Neural cell (in vitro differentiated cells): ENCODE measurements around the gene ORM2.

ENCODE experiments used
- TAF1 ChIP-seq: IDR thresholded peaks from 2 replicates; pipeline ENCODE4 v1.6.1; 2012; ENCODE audit warnings: low read depth
- TF ChIP-seq, protein P1 (sequence below): fragments of 450-650 bp; IDR thresholded peaks from 2 replicates; pipeline ENCODE4 v1.5.1; 2014; ENCODE audit warnings: antibody characterized with exemption, mild to moderate bottlenecking, moderate library complexity; ENCODE audit not compliant: poor library complexity, severe bottlenecking

DNA sequence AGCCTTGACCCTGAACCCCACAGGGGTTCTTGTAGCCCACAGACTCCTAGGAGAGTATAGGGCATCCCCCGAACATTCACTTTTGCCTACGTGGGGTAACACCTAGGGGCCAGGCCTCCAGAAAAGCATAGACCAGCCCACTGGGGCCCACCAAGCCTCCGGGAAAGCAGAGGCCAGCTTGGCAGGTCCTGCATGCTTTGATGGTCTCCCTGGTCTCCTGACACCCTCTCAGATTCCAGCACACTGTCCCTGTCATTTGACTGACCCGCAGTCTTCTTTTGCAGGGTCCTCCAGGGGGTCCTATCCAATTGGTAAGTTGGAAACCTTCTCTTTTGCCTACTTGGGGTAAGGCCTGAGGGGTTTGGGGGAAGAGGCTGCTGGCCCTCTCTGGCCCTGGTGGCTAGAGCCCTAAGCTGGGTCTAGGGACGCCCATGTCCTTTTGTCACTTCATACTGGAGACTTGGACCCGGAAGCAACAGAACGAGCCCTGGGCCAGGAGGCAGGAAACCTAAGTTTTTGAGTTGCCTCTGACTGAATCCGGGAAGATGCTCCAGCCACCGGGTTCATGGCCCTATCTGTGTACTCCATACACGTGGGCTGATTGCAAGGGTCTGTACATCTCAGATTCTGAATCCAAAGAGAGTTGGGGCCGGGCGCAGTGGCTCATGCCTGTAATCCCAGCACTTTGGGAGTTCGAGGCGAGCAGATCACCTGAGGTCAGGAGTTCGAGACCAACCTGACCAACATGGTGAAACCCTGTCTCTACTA is 27.7 kb upstream of the ORM2 start:
- TF ChIP-seq TAF1, result no peak
- TF ChIP-seq, protein P1, sequence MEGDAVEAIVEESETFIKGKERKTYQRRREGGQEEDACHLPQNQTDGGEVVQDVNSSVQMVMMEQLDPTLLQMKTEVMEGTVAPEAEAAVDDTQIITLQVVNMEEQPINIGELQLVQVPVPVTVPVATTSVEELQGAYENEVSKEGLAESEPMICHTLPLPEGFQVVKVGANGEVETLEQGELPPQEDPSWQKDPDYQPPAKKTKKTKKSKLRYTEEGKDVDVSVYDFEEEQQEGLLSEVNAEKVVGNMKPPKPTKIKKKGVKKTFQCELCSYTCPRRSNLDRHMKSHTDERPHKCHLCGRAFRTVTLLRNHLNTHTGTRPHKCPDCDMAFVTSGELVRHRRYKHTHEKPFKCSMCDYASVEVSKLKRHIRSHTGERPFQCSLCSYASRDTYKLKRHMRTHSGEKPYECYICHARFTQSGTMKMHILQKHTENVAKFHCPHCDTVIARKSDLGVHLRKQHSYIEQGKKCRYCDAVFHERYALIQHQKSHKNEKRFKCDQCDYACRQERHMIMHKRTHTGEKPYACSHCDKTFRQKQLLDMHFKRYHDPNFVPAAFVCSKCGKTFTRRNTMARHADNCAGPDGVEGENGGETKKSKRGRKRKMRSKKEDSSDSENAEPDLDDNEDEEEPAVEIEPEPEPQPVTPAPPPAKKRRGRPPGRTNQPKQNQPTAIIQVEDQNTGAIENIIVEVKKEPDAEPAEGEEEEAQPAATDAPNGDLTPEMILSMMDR, result no peak
